Measurements from ENCODE around the gene TRAPPC2L. TPM values are rescaled to one million over a fixed set of nuclear protein-coding genes. Genes with fewer than 3 reads are reported as not detected.
A peak's percentile ranks its signal among the peaks of the same experiment; 100 is the strongest.

The TRAPPC2L gene
- total and polyA plus RNA-seq, 4 donors = 34.2 to 106 (median 48.5) TPM

DNA sequence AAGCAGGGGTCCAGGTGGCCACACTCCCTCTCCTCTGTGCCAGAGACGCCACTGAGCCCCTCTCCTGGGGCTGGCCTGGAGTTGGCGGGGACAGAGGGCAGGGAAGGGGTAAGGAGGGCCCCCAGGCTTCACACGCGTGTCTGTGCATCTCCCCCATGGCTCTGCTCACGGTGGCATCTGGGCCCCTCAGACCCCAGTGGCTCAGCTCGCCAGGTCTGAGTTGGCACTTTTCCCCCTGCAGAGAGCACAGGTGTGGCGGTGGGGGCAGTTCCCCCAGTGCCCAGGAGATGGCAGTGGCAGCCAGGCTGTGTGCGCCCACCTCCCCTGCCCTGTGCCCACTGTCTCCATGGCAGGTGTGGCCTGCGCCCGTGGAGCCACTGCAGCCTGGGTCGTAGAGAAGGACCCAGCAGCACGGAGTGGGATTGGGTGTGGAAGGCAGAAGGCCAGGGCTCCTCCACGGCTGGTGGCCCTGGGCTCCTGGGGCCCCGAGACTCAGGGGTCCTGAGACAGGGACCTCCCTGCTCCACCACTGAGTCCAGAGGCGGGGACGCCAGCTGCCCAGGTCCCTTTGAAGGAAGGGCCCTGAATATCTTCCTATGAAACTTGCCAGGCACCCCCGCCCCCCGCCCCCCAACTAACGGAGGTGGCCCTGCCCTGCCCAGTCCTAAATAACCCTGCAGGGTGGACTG, 40.9 kb upstream of the TRAPPC2L start:
- Histone ChIP-seq H3K9me3 (ENCODE audit: control insufficient read depth in 4 of 4, insufficient read depth in 3 of 4, low read length in 3 of 4) (no peaks in the 10 kb centered on the region), H3K4me3 (no peak overlapping the region), H3K4me1 (ENCODE audit: control insufficient read depth in 5 of 5, insufficient read depth in 5 of 5, low read length in 5 of 5) (peaks cover 0 to 23% (median 2%) of the 10 kb centered on the region in 5 donors), H3K36me3 (ENCODE audit: control insufficient read depth in 4 of 4, insufficient read depth in 4 of 4, low read length in 4 of 4) (peaks cover 0 to 10% (median 0%) of the 10 kb centered on the region in 4 donors), H3K27me3 (ENCODE audit: control insufficient read depth in 3 of 3, insufficient read depth in 3 of 3, low read length in 2 of 3) (no peaks in the 10 kb centered on the region), H3K27ac (ENCODE audit: low read depth in 1 of 2, low read length in 1 of 2) (no peak overlapping the region), H3K9ac (ENCODE audit: insufficient read depth in 1 of 2, low read length in 2 of 2) (no peak overlapping the region)
- DNase-seq (peak in 1 of 3 donors; percentile 61), ATAC-seq (ENCODE audit: insufficient read depth, low FRiP score) (no peak)
- 58 to 60% methylated on average over 17 to 19 of the region's 19 CpGs for WGBS, 2 donors
- TF ChIP-seq, protein P1, sequence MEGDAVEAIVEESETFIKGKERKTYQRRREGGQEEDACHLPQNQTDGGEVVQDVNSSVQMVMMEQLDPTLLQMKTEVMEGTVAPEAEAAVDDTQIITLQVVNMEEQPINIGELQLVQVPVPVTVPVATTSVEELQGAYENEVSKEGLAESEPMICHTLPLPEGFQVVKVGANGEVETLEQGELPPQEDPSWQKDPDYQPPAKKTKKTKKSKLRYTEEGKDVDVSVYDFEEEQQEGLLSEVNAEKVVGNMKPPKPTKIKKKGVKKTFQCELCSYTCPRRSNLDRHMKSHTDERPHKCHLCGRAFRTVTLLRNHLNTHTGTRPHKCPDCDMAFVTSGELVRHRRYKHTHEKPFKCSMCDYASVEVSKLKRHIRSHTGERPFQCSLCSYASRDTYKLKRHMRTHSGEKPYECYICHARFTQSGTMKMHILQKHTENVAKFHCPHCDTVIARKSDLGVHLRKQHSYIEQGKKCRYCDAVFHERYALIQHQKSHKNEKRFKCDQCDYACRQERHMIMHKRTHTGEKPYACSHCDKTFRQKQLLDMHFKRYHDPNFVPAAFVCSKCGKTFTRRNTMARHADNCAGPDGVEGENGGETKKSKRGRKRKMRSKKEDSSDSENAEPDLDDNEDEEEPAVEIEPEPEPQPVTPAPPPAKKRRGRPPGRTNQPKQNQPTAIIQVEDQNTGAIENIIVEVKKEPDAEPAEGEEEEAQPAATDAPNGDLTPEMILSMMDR (IDR thresholded peaks at IDR 0.05; ENCODE audit: control extremely low read depth, extremely low read depth) = peak; percentile 42

DNA sequence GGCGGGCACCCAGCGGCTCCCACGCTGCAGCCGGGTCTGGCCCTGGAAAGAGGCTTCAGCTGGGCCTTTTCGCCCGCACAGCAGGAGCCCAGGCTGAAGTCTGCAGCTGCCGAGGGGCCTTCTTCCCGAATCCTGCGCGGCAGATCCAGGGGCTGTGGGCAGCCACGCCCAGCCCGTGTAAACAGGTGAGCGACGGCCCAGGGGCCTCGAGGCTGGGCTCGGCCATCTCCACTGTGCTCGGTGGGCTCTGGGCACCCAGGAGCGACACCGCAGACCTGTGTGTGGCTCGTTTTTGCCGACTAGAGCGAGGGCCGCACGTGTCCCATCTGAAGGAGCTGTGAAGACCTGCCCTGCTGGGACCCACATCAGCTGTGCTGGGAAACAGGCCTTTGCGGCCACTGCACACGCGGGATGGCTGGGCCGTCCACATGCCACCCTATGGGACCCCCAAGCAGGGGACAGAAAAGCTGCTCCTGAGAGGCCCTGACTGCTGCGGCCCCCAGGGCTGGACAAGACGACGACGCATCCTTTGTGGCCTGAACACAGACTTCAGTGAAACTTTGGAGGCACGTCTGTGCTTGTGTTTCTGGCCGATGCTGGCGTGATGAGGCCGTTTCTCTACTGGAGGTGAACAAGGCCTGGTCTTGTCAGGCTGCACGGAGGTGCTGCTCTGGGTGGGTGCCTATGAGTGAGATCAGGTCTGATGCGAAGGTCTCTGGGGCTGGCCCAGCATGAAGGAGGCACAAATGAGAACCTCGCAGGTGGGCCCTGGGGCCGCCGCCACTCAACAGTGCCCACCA, 40.0 kb upstream of the TRAPPC2L start:
- WGBS, 2 donors = 90 to 93% methylated on average over 41 of the region's 41 CpGs
- DNase-seq (no peak), ATAC-seq (ENCODE audit: insufficient read depth, low FRiP score) (no peak)
- H3K9ac ChIP-seq (ENCODE audit: insufficient read depth in 1 of 2, low read length in 2 of 2) = no peak overlapping the region
- no peaks in the 10 kb centered on the region for H3K27me3 ChIP-seq (ENCODE audit: control insufficient read depth in 3 of 3, insufficient read depth in 3 of 3, low read length in 2 of 3)
- no peaks in the 10 kb centered on the region for H3K9me3 ChIP-seq (ENCODE audit: control insufficient read depth in 4 of 4, insufficient read depth in 3 of 4, low read length in 3 of 4)
- H3K4me1 ChIP-seq (ENCODE audit: control insufficient read depth in 5 of 5, insufficient read depth in 5 of 5, low read length in 5 of 5) = peaks cover 0 to 20% (median 2%) of the 10 kb centered on the region in 5 donors
- H3K27ac ChIP-seq (ENCODE audit: low read depth in 1 of 2, low read length in 1 of 2) = no peak overlapping the region
- H3K36me3 ChIP-seq (ENCODE audit: control insufficient read depth in 4 of 4, insufficient read depth in 4 of 4, low read length in 4 of 4) = peaks cover 0 to 15% (median 0%) of the 10 kb centered on the region in 4 donors
- TF ChIP-seq, protein P1 (IDR thresholded peaks at IDR 0.05; ENCODE audit: control extremely low read depth, extremely low read depth) = no peak
- H3K4me3 ChIP-seq = no peak overlapping the region

DNA sequence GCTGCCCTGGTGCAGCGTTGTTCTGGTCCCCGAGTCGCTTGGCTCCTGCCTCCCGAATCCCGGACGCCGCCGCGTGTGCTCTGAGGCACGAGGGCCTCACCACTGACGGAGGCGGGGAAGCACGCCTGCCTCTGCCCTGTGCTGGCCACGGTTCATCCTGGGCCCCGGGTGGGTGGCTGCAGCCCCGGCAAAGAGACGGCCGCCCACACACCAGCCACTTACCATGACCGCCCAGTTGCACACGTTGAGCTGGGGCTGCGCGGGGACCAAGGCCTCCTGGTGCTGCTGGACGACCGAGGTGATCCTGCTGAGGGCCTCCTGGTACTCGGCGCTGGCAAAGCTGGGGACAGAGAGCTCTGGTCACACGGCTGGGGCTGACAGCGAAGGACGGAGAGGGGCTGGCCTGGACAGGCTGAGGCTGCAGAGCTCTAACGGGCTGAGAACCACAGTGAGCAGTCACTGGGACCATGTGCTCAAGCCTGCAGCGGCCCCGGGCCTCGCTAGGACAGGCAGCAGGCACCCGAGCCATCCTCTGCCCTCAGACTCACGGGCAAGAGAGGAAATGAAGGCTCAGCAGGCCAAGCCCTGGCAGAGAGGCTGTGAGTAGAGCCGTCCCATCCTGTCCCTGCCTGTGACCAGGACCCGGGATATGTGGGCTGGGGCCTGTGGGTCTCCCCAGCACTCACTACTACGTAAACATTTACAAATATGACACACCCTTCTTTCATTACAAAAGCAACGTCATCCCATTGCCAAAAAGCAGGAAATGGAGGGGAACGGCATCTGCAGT, 38.9 kb upstream of the TRAPPC2L start:
- Histone ChIP-seq H3K9me3 (ENCODE audit: control insufficient read depth in 4 of 4, insufficient read depth in 3 of 4, low read length in 3 of 4) (no peaks in the 10 kb centered on the region), H3K27ac (ENCODE audit: low read depth in 1 of 2, low read length in 1 of 2) (no peak overlapping the region), H3K27me3 (ENCODE audit: control insufficient read depth in 3 of 3, insufficient read depth in 3 of 3, low read length in 2 of 3) (no peaks in the 10 kb centered on the region), H3K4me1 (ENCODE audit: control insufficient read depth in 5 of 5, insufficient read depth in 5 of 5, low read length in 5 of 5) (peaks cover 0 to 12% (median 2%) of the 10 kb centered on the region in 5 donors), H3K4me3 (no peak overlapping the region), H3K9ac (ENCODE audit: insufficient read depth in 1 of 2, low read length in 2 of 2) (no peak overlapping the region), H3K36me3 (ENCODE audit: control insufficient read depth in 4 of 4, insufficient read depth in 4 of 4, low read length in 4 of 4) (peaks cover 0 to 24% (median 3%) of the 10 kb centered on the region in 4 donors)
- TF ChIP-seq, protein P1 (IDR thresholded peaks at IDR 0.05; ENCODE audit: control extremely low read depth, extremely low read depth) = no peak
- ATAC-seq (ENCODE audit: insufficient read depth, low FRiP score) = no peak
- peak; percentile 69 to 79 (median 77) for DNase-seq
- 83 to 84% methylated on average over 37 to 40 of the region's 40 CpGs for WGBS, 2 donors

Measured in lung (tissue), 12 donors.